H1 (cell line): ENCODE measurements around the gene GFOD1.

Experiments used
- CTCF ChIP-seq, 3 experiments: IDR thresholded peaks; 1 replicate in 2 of 3; 2 replicates in 1 of 3; pipeline versions ENCODE4 v1.5.1 to v1.6.1; 2011; ENCODE audit warnings: low read length in 3 of 3, mild to moderate bottlenecking in 3 of 3, inconsistent platforms in 2 of 3, low read depth in 1 of 3, moderate library complexity in 1 of 3; ENCODE audit not compliant: insufficient read depth in 1 of 3; ENCODE audit errors: control extremely low read depth in 1 of 3
- EP300 ChIP-seq, 2 experiments: IDR thresholded peaks; 1 replicate in 1 of 2; 2 replicates in 1 of 2; pipeline ENCODE4 v1.6.1; 2011 to 2012; ENCODE audit warnings: low read depth in 2 of 2, low read length in 2 of 2, mild to moderate bottlenecking in 2 of 2, borderline replicate concordance in 1 of 2, inconsistent platforms in 1 of 2, moderate library complexity in 1 of 2
- FOSL1 ChIP-seq: IDR thresholded peaks from 2 replicates; pipeline ENCODE4 v1.6.1; 2011; ENCODE audit warnings: mild to moderate bottlenecking, low read depth, low read length, moderate library complexity; ENCODE audit not compliant: insufficient read depth
- POLR2A ChIP-seq, 2 experiments: IDR thresholded peaks; 1 replicate in 1 of 2; 2 replicates in 1 of 2; pipeline ENCODE4 v1.6.1; 2011; ENCODE audit warnings: low read depth in 2 of 2, low read length in 2 of 2, mild to moderate bottlenecking in 2 of 2; ENCODE audit errors: control extremely low read depth in 1 of 2
- RAD21 ChIP-seq, 2 experiments: IDR thresholded peaks in 1 of 2; conservative IDR thresholded peaks in 1 of 2; 2 replicates each; pipeline ENCODE4 v1.6.1; 2011; ENCODE audit warnings: low read depth in 2 of 2, low read length in 2 of 2, improper control_type of control experiment in 1 of 2, inconsistent platforms in 1 of 2, mild to moderate bottlenecking in 1 of 2, moderate library complexity in 1 of 2
- SP1 ChIP-seq: IDR thresholded peaks from 2 replicates; pipeline ENCODE4 v1.6.1; 2011; ENCODE audit warnings: low read depth, low read length
- TCF12 ChIP-seq: IDR thresholded peaks from 2 replicates; pipeline ENCODE4 v1.6.1; 2011; ENCODE audit warnings: low read depth, mild to moderate bottlenecking, low read length
- TF ChIP-seq, protein P1 (sequence below): IDR thresholded peaks from 2 replicates; pipeline ENCODE4 v1.6.1; 2011; ENCODE audit warnings: low read depth, mild to moderate bottlenecking, low read length; ENCODE audit not compliant: insufficient read depth

DNA sequence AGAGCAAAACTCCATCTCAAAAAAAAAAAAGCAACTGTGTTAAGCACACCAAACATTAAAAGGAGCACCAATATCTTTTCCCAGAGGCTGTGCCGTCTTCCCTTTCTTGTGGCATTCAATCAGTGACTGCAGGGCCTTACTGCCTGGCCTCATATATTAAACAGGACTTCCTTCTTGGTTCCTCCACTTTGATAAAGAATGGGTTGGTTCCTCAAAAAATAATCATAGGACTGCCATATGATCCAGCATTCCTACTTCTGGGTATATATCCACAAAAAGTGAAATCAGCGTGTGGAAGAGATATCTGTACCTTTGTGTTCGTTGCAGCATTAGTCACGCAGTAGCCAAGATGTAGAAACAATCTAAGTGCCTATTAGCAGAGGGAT lies 40.3 kb upstream of the GFOD1 start:
- TF ChIP-seq RAD21 (IDR thresholded peaks at IDR 0.05 in 1 of 2, conservative IDR thresholded peaks at IDR 0.05 in 1 of 2; ENCODE audit: low read depth in 2 of 2, low read length in 2 of 2) (no peak), TCF12 (no peak), FOSL1 (no peak), EP300 (IDR thresholded peaks at IDR 0.05; ENCODE audit: borderline replicate concordance in 1 of 2, low read depth in 2 of 2, low read length in 2 of 2) (no peak), SP1 (no peak), POLR2A (IDR thresholded peaks at IDR 0.05; ENCODE audit: control extremely low read depth in 1 of 2, low read depth in 2 of 2, low read length in 2 of 2) (no peak), CTCF (IDR thresholded peaks at IDR 0.05; ENCODE audit: control extremely low read depth in 1 of 3, insufficient read depth in 1 of 3, low read depth in 1 of 3, low read length in 3 of 3) (no peak)
- TF ChIP-seq, protein P1, sequence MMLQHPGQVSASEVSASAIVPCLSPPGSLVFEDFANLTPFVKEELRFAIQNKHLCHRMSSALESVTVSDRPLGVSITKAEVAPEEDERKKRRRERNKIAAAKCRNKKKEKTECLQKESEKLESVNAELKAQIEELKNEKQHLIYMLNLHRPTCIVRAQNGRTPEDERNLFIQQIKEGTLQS, result no peak
